ENCODE data around the gene IRF3.

Gene IRF3

GRCh38 chr19:49676136-49676783, 10.6 kb upstream of the IRF3 start:
- peak overlapping the region; percentile 63 for H3K4me3 ChIP-seq (ENCODE audit: low read length)
- no peak for TF ChIP-seq CTCF (conservative IDR thresholded peaks at IDR 0.05; ENCODE audit: low read length)
- peak; percentile 95 for DNase-seq (ENCODE audit: low read depth)

DNA sequence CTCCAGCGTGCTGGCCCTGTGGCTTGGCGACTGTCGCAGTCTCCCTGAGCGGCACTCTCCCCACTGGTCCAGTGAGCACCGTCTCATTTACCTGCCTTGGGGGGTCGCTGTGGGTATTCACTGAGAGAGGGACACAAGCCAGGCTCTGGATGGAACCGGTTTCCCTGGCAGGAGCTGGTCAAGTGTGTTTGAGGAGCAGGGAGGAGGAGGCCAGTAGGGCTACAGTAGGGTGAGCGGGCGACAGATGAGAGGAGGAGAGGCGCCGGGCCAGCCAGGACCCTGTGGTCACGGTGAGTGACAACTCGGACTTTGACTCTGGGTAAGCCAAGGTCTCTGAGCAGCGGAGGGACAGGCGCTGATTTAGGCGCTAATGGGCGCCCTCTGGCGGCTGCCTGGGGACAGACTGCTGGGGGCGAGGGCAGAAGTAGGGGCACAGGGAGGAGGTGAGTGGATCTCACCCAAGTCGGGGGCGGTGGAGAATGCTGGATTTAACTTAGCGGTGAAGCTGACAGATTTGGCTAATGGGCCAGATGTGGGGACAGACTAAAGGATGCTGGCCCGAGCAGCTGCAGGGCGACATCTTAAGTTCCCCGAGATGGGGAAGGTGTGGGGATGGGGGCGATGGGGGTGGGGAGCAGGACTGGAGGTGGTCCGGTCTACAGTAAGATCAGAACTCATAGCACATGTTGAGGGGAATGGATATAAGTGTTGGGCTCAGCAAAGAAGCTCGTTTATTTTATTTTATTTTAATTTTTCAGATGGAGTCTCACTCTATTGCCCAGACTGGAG, 6.7 kb upstream of the IRF3 start:
- no peak overlapping the region for H3K4me3 ChIP-seq (ENCODE audit: low read length)
- TF ChIP-seq CTCF (conservative IDR thresholded peaks at IDR 0.05; ENCODE audit: low read length), result peak; percentile 91
- DNase-seq (ENCODE audit: low read depth), result peak; percentile 56

- no peak for DNase-seq (ENCODE audit: low read depth)
- no peak for TF ChIP-seq CTCF (conservative IDR thresholded peaks at IDR 0.05; ENCODE audit: low read length)
- H3K4me3 ChIP-seq (ENCODE audit: low read length), result no peak overlapping the region
These were observed 3.9 kb upstream of the IRF3 start for GRCh38 chr19:49669516-49669915.

- no peak for TF ChIP-seq CTCF (conservative IDR thresholded peaks at IDR 0.05; ENCODE audit: low read length)
- H3K4me3 ChIP-seq (ENCODE audit: low read length), result no peak overlapping the region
- DNase-seq (ENCODE audit: low read depth), result no peak
These were observed 1.8 kb upstream of the IRF3 start for GRCh38 chr19:49667473-49667872.

DNA sequence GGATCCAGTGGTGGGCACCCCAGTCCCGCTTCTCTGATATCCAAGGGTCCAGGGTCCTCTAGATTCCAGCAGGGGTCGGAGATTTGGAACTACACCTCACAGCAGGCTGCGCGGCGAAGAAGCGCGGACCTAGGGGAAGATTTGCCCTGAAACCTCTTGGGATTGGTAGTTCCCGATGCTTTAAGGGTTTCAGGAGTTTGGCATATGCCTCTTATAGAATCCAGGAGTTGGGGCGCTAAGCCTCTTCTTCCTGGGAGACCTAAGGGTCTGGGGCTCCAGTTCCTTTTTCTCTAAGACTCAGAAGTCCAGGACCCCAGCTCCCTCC, 425 bp upstream of the IRF3 start:
- DNase-seq (ENCODE audit: low read depth), result no peak
- TF ChIP-seq CTCF (conservative IDR thresholded peaks at IDR 0.05; ENCODE audit: low read length), result no peak; the same call in 1 of the 2 replicates
- H3K4me3 ChIP-seq (ENCODE audit: low read length), result peak overlapping the region; percentile 95

DNA sequence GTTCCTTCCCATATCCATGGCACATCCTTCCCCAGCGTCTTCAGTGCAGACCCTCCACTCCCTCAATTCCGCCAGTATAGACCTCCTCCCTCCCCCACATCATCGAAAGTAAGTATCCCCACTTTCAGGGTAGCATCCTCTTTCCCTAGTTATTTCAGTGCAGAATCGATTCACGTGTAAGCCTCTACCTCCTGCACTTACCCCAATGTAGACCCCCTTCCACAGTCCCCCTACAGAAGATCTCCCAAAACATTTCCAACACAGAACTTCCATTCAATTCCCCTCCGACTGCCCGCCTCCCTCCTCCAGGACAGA, 664 bp downstream of the IRF3 start:
- no peak for TF ChIP-seq CTCF (conservative IDR thresholded peaks at IDR 0.05; ENCODE audit: low read length)
- H3K4me3 ChIP-seq (ENCODE audit: low read length), result peak overlapping the region; percentile 95
- DNase-seq (ENCODE audit: low read depth), result no peak

Measured in AG10803 (cell line).